Fibroblast of villous mesenchyme (primary cell): ENCODE measurements around the gene LRRC52. TPM values are rescaled to one million over a fixed set of nuclear protein-coding genes. Genes with fewer than 3 reads are reported as not detected.

ENCODE experiments used
- DNase-seq: peaks from one replicate; pipeline ENCODE4 v3.0.0-alpha.2; 2010; ENCODE audit warnings: low read depth
- H3K4me3 ChIP-seq: 2 replicates; pipeline ENCODE4 v1.5.1; 2011; ENCODE audit warnings: low read depth, mild to moderate bottlenecking, low read length
- total RNA-seq: library from RNA; depleted of rRNA; stranded (reverse); fragments of >200 nt; gene quantifications from 2 replicates; pipeline ENCODE4 v1.2.3, GENCODE V29; 2012
- TF ChIP-seq, protein P1 (sequence below): IDR thresholded peaks from 2 replicates; pipeline ENCODE4 v1.5.1; 2012; ENCODE audit warnings: low read depth, mild to moderate bottlenecking, low read length; ENCODE audit not compliant: insufficient read depth

The LRRC52 gene
- total RNA-seq, 1 donor, result not detected

DNA sequence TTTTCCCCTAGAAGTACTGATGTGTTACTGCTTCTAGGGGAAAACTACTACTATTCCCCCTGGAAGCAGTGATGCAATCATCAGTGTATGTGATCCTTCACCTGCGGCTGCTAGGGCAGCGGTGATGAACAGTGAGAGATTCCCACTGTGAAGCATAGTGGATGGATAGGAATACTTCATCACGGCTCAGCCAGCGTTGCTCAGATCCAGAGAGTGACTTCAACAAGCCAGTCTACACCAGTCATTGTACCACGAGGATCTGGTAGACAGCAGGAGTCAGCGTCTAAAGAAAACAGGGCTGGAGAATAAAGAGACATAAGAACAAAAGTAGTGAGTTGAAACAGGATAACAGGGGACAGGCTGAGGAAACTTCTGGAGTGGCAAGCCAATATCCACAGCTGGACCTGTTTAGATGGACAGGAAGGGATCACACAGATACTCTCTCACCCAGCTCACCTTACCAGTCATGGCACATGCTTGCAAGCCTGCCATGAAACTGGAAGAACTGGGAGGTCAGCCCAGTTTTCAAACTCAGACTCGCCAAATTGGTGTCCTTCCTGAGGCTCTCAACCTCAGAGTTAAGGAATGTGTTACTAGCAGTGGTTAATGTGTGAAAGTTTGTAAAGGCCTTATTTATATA is 42.4 kb upstream of the LRRC52 start:
- no peak overlapping the region for H3K4me3 ChIP-seq
- TF ChIP-seq, protein P1, sequence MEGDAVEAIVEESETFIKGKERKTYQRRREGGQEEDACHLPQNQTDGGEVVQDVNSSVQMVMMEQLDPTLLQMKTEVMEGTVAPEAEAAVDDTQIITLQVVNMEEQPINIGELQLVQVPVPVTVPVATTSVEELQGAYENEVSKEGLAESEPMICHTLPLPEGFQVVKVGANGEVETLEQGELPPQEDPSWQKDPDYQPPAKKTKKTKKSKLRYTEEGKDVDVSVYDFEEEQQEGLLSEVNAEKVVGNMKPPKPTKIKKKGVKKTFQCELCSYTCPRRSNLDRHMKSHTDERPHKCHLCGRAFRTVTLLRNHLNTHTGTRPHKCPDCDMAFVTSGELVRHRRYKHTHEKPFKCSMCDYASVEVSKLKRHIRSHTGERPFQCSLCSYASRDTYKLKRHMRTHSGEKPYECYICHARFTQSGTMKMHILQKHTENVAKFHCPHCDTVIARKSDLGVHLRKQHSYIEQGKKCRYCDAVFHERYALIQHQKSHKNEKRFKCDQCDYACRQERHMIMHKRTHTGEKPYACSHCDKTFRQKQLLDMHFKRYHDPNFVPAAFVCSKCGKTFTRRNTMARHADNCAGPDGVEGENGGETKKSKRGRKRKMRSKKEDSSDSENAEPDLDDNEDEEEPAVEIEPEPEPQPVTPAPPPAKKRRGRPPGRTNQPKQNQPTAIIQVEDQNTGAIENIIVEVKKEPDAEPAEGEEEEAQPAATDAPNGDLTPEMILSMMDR, result no peak
- DNase-seq, result no peak

DNA sequence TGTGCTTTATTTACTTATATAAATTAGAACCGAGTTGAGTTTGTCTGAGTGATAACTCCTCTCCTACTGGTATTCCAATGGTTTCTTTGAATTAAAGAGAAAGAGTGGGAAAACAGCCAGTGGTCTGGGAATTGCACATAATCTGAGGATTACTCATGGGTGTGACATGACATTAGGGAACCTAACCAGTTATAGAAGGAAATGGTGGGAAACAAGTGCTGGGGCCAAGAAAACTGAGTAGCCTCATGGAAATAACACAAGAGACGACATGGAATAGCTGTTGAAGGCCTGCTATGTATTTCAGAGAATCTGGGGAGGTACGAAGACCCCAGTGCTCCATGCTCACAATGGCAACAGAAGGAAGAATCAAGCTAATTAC is 41.8 kb upstream of the LRRC52 start:
- DNase-seq, result no peak
- no peak overlapping the region for H3K4me3 ChIP-seq
- TF ChIP-seq, protein P1, result no peak

DNA sequence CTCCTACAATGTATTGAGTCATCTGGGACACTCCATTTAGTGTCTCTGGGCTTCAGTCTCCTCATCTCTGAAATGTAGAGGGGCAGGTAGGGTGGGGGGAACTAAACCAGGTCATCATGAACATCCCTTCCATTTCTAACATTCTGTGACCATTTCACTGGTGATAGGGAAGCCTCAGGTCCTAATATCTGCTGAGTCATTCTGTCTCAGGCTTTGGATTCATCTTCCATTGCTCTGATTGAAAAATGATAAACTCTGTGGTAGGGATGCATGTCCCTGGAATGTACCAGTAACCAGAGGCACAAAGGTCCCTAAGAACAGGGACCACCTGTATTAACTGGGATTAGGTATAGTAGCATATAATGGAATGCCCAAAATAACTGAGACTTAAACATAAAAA is 36.2 kb upstream of the LRRC52 start:
- DNase-seq, result no peak
- no peak overlapping the region for H3K4me3 ChIP-seq
- TF ChIP-seq, protein P1, result no peak

DNA sequence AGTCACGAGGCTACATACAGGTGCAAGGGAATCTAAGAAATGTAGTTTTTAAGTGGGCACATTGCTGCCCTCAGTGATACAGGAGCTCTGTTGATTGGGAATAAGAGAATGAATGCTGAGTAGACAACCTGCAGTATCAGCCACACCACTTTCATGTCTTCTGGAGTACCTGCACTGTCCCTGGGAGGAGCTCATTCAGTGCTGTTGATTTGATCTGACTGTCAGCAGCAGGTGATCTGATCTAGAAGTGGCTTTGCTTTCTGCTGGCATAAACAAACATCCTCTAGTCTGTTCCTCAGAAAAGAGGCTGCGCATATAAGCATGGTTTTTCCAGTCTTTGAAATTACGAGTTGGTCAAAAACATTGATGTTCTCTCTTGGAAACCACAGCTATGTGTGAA is 35.5 kb upstream of the LRRC52 start:
- DNase-seq, result no peak
- no peak overlapping the region for H3K4me3 ChIP-seq
- TF ChIP-seq, protein P1, result no peak

DNA sequence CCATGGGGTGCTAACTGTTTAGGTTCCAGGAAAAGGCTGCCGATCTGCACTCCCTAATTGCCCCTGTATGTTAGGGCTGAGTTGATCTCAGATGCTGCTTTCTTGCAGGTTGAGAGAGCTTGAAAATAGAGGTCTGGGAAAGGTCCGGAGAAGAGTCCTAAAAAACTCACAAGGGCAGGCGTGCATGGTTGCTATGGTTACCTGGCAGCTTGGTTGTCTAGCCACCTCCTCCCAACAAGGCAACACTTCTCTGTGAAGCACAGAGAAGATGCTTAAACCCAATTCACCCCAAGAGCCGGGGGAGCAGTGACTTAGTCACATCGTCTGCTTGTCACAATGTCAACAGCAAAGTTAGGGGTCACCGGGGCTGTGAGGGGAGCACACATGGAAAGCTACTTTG is 31.0 kb upstream of the LRRC52 start:
- DNase-seq, result no peak
- no peak overlapping the region for H3K4me3 ChIP-seq
- TF ChIP-seq, protein P1, result no peak

DNA sequence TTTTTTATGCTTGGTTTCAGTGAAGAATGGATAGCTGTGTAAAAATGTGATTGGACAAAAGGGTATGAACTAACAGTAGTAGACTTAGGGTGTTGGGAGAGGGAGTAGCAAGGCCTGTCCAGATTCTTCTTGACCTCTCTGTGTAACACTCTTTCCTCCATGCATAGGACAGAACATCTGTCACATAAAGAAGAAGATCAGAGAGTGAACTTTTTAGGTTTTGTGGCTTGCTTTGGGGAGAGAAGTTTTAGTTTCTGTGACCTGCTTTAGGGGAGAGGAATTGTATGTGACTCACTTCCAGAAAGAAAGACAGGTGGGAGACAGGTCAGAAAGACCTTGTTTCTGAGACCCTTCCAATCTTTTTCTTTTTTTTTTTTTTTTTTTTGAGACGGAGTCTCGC is 27.3 kb upstream of the LRRC52 start:
- no peak for DNase-seq
- no peak overlapping the region for H3K4me3 ChIP-seq
- TF ChIP-seq, protein P1, result no peak

DNA sequence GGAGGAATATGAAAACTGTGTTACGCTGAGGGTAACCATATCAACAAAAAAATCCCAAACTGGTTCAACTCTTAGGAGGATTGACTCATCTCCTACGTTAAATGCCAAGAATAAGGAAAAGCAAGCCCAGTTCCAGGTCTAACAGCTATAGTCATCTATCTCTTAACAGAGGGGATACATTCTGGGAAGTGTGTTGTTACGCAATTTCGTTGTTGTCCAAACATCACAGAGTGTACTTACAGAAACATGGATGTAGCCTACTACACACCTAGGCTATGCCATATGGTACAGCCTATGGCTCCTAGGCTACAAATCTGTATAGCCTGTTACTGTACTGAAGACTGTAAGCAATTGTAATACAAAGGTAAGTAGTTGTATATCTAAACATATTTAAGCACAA is 23.2 kb upstream of the LRRC52 start:
- TF ChIP-seq, protein P1, result no peak
- no peak overlapping the region for H3K4me3 ChIP-seq
- DNase-seq, result no peak
